ENCODE data around the gene TIMP2.
"Not testable (repeated sequence)": the region's sequence is repeated elsewhere in the genome, so short reads cannot be mapped to it uniquely, and the experiment has no call there.

Gene TIMP2

GRCh38 chr17:78895322-78895721, 29.9 kb downstream of the TIMP2 start:
- no peak overlapping the region for H3K4me3 Mint-ChIP-seq
- H3K4me1 Mint-ChIP-seq = peaks cover 26% of the 10 kb centered on the region
- ATAC-seq = no peak
- H3K27me3 Mint-ChIP-seq = no peaks in the 10 kb centered on the region
- no peaks in the 10 kb centered on the region for H3K9me3 Mint-ChIP-seq
- H3K27ac Mint-ChIP-seq = no peak overlapping the region
- DNase-seq = no peak

- no peaks in the 10 kb centered on the region for H3K9me3 Mint-ChIP-seq
- H3K4me1 Mint-ChIP-seq = peaks cover 41% of the 10 kb centered on the region
- peaks cover 9% of the 10 kb centered on the region for H3K27me3 Mint-ChIP-seq
- ATAC-seq (no peak), DNase-seq (no peak)
- no peak overlapping the region for H3K27ac Mint-ChIP-seq
- H3K4me3 Mint-ChIP-seq = no peak overlapping the region
Measured at GRCh38 chr17:78893684-78894083, 31.5 kb downstream of the TIMP2 start.

- peaks cover 46% of the 10 kb centered on the region for H3K4me1 Mint-ChIP-seq
- no peak overlapping the region for H3K27ac Mint-ChIP-seq
Measured at GRCh38 chr17:78892936-78893379, 32.2 kb downstream of the TIMP2 start.

GRCh38 chr17:78892520-78892919, 32.7 kb downstream of the TIMP2 start:
- no peak for ATAC-seq
- H3K27me3 Mint-ChIP-seq = peaks cover 9% of the 10 kb centered on the region
- H3K9me3 Mint-ChIP-seq = no peaks in the 10 kb centered on the region
- no peak overlapping the region for H3K4me3 Mint-ChIP-seq
- peaks cover 46% of the 10 kb centered on the region for H3K4me1 Mint-ChIP-seq
- no peak for DNase-seq
- no peak overlapping the region for H3K27ac Mint-ChIP-seq

More at GRCh38 chr17:78892936-78893379, 32.2 kb downstream of the TIMP2 start:
- Mint-ChIP-seq H3K4me3 (no peak overlapping the region), H3K9me3 (no peaks in the 10 kb centered on the region), H3K27me3 (peaks cover 9% of the 10 kb centered on the region)
- DNase-seq (no peak), ATAC-seq (no peak)

GRCh38 chr17:78892062-78892456, 33.1 kb downstream of the TIMP2 start:
- ATAC-seq = no peak
- peaks cover 46% of the 10 kb centered on the region for H3K4me1 Mint-ChIP-seq
- H3K4me3 Mint-ChIP-seq = no peak overlapping the region

GRCh38 chr17:78891406-78892061, 33.7 kb downstream of the TIMP2 start:
- ATAC-seq = no peak

More at GRCh38 chr17:78892062-78892456, 33.1 kb downstream of the TIMP2 start:
- no peak for DNase-seq
- Mint-ChIP-seq H3K9me3 (no peaks in the 10 kb centered on the region), H3K27me3 (peaks cover 9% of the 10 kb centered on the region), H3K27ac (no peak overlapping the region)

GRCh38 chr17:78890498-78890897, 34.7 kb downstream of the TIMP2 start:
- Mint-ChIP-seq H3K4me1 (peaks cover 53% of the 10 kb centered on the region), H3K4me3 (peak overlapping the region; percentile 58 to 67), H3K9me3 (no peaks in the 10 kb centered on the region), H3K27me3 (peaks cover 9% of the 10 kb centered on the region), H3K27ac (peak overlapping the region; percentile 84)
- DNase-seq (peak; percentile 45 to 71), ATAC-seq (peak; percentile 85)

More at GRCh38 chr17:78891406-78892061, 33.7 kb downstream of the TIMP2 start:
- Mint-ChIP-seq H3K4me1 (peaks cover 49% of the 10 kb centered on the region), H3K9me3 (no peaks in the 10 kb centered on the region), H3K27ac (peak overlapping the region in 1 of 2 donors; percentile 59), H3K4me3 (peak overlapping the region; percentile 58 to 67), H3K27me3 (peaks cover 9% of the 10 kb centered on the region)
- DNase-seq = no peak

- ATAC-seq = peak; percentile 31
- not testable (repeated sequence) for H3K27me3 Mint-ChIP-seq, H3K9me3 Mint-ChIP-seq, DNase-seq, H3K27ac Mint-ChIP-seq
- peaks cover 53% of the 10 kb centered on the region for H3K4me1 Mint-ChIP-seq
- peak overlapping the region; percentile 58 to 67 for H3K4me3 Mint-ChIP-seq
Measured at GRCh38 chr17:78890096-78890495, 35.1 kb downstream of the TIMP2 start.

GRCh38 chr17:78889531-78889930, 35.7 kb downstream of the TIMP2 start:
- Mint-ChIP-seq H3K9me3 (no peaks in the 10 kb centered on the region), H3K27me3 (peaks cover 9% of the 10 kb centered on the region), H3K4me3 (peak overlapping the region; percentile 29 to 60), H3K4me1 (peaks cover 53% of the 10 kb centered on the region), H3K27ac (peak overlapping the region; percentile 29 to 77)
- peak in 1 of 2 donors; percentile 25 for DNase-seq
- ATAC-seq = peak; percentile 62

- ATAC-seq = no peak
- Mint-ChIP-seq H3K27me3 (peaks cover 9% of the 10 kb centered on the region), H3K4me3 (peak overlapping the region; percentile 29 to 60), H3K27ac (no peak overlapping the region), H3K9me3 (no peaks in the 10 kb centered on the region), H3K4me1 (peaks cover 54% of the 10 kb centered on the region)
- no peak for DNase-seq
Measured at GRCh38 chr17:78888941-78889518, 36.2 kb downstream of the TIMP2 start.

- Mint-ChIP-seq H3K27me3 (peaks cover 9% of the 10 kb centered on the region), H3K9me3 (no peaks in the 10 kb centered on the region), H3K4me1 (peaks cover 64% of the 10 kb centered on the region), H3K27ac (no peak overlapping the region), H3K4me3 (no peak overlapping the region)
- ATAC-seq = no peak
- DNase-seq = no peak
Measured at GRCh38 chr17:78886954-78887353, 38.2 kb downstream of the TIMP2 start.

- Mint-ChIP-seq H3K4me3 (no peak overlapping the region), H3K9me3 (no peaks in the 10 kb centered on the region), H3K27me3 (peaks cover 9% of the 10 kb centered on the region), H3K27ac (peak overlapping the region in 1 of 2 donors; percentile 59), H3K4me1 (peaks cover 54% of the 10 kb centered on the region)
- ATAC-seq (no peak), DNase-seq (no peak)
Measured at GRCh38 chr17:78885956-78886355, 39.2 kb downstream of the TIMP2 start.

GRCh38 chr17:78884876-78885667, 40.1 kb downstream of the TIMP2 start:
- no peak for DNase-seq
- Mint-ChIP-seq H3K4me1 (peaks cover 48% of the 10 kb centered on the region), H3K4me3 (no peak overlapping the region), H3K27me3 (peaks cover 9% of the 10 kb centered on the region), H3K9me3 (no peaks in the 10 kb centered on the region), H3K27ac (no peak overlapping the region)
- ATAC-seq = no peak

- H3K27ac Mint-ChIP-seq = no peak overlapping the region
- no peak for ATAC-seq
- H3K4me3 Mint-ChIP-seq = no peak overlapping the region
- peaks cover 6% of the 10 kb centered on the region for H3K27me3 Mint-ChIP-seq
- H3K4me1 Mint-ChIP-seq = peaks cover 49% of the 10 kb centered on the region
- no peaks in the 10 kb centered on the region for H3K9me3 Mint-ChIP-seq
- no peak for DNase-seq
Measured at GRCh38 chr17:78884148-78884825, 40.9 kb downstream of the TIMP2 start.

GRCh38 chr17:78883533-78884131, 41.6 kb downstream of the TIMP2 start:
- peak; percentile 41 for ATAC-seq
- peaks cover 49% of the 10 kb centered on the region for H3K4me1 Mint-ChIP-seq
- H3K27ac Mint-ChIP-seq = peak overlapping the region in 1 of 2 donors; percentile 42
- H3K9me3 Mint-ChIP-seq = no peaks in the 10 kb centered on the region
- H3K4me3 Mint-ChIP-seq = peak overlapping the region in 1 of 2 donors; percentile 75
- H3K27me3 Mint-ChIP-seq = no peaks in the 10 kb centered on the region
- no peak for DNase-seq

All from stimulated activated naive CD8-positive, alpha-beta T cell treated with anti-CD3 and anti-CD28 coated beads, Interleukin-15, amount 100 ng/mL, for 72 hours (primary cell).